ENCODE results near the gene KIF23. TPM values are rescaled to one million over a fixed set of nuclear protein-coding genes. Genes with fewer than 3 reads are reported as not detected.

The KIF23 gene
- total RNA-seq, 3 donors from 2014 or later (not counting 1 experiment from before 2014, with no cell fraction given): 1.2 to 2.1 (median 1.9) TPM

- no peak for TF ChIP-seq CTCF (IDR thresholded peaks at IDR 0.05)
- intact Hi-C loops (cut with micrococcal nuclease): no loop called here
- no peak overlapping the region for H3K4me3 ChIP-seq (ENCODE audit: low read length)
These were observed 5.3 kb upstream of the KIF23 start for GRCh38 chr15:69408841-69409240.

GRCh38 chr15:69410248-69410874 lies 3.8 kb upstream of the KIF23 start:
- intact Hi-C loops (cut with micrococcal nuclease): no loop called here
- DNase-seq: peak in 1 of 2 donors; percentile 30
- WGBS (ENCODE audit: insufficient coverage): 53% methylated on average over 9 of the region's 9 CpGs
- Mint-ChIP-seq H3K4me3 (no peak overlapping the region), H3K27ac (no peak overlapping the region), H3K36me3 (no peaks in the 10 kb centered on the region), H3K9me3 (no peaks in the 10 kb centered on the region), H3K4me1 (peaks cover 5 to 10% of the 10 kb centered on the region in 2 donors), H3K27me3 (ENCODE audit: low read depth in 2 of 2) (peaks cover 0 to 7% of the 10 kb centered on the region in 2 donors)
- no peaks in the 10 kb centered on the region for H3K36me3 ChIP-seq (ENCODE audit: control insufficient read depth, insufficient read depth, low read length)
- H3K4me3 ChIP-seq (ENCODE audit: low read length): no peak overlapping the region
- H3K9me3 ChIP-seq (ENCODE audit: control insufficient read depth, insufficient read depth, low read length): no peaks in the 10 kb centered on the region
- no peak overlapping the region for H3K27ac ChIP-seq (ENCODE audit: low read length)
- peaks cover 11% of the 10 kb centered on the region for H3K4me1 ChIP-seq (ENCODE audit: control insufficient read depth, insufficient read depth, low read length)
- no peak for TF ChIP-seq CTCF (IDR thresholded peaks at IDR 0.05)
- ATAC-seq: no peak
- H3K27me3 ChIP-seq (ENCODE audit: control insufficient read depth, insufficient read depth, low read length): peaks cover 2% of the 10 kb centered on the region

More at GRCh38 chr15:69408841-69409240, 5.3 kb upstream of the KIF23 start:
- H3K9me3 ChIP-seq (ENCODE audit: control insufficient read depth, insufficient read depth, low read length): no peaks in the 10 kb centered on the region
- Mint-ChIP-seq H3K36me3 (no peaks in the 10 kb centered on the region), H3K9me3 (no peaks in the 10 kb centered on the region), H3K4me1 (peaks cover 2% of the 10 kb centered on the region in 2 donors), H3K4me3 (no peak overlapping the region), H3K27me3 (ENCODE audit: low read depth in 2 of 2) (peaks cover 0 to 7% of the 10 kb centered on the region in 2 donors), H3K27ac (no peak overlapping the region)
- peaks cover 2% of the 10 kb centered on the region for H3K27me3 ChIP-seq (ENCODE audit: control insufficient read depth, insufficient read depth, low read length)
- DNase-seq (no peak), ATAC-seq (no peak)
- H3K36me3 ChIP-seq (ENCODE audit: control insufficient read depth, insufficient read depth, low read length): no peaks in the 10 kb centered on the region
- peaks cover 4% of the 10 kb centered on the region for H3K4me1 ChIP-seq (ENCODE audit: control insufficient read depth, insufficient read depth, low read length)
- no peak overlapping the region for H3K27ac ChIP-seq (ENCODE audit: low read length)
- 71% methylated on average over 3 of the region's 3 CpGs for WGBS (ENCODE audit: insufficient coverage)

- Histone ChIP-seq H3K27me3 (ENCODE audit: control insufficient read depth, insufficient read depth, low read length) (peaks cover 2% of the 10 kb centered on the region), H3K9me3 (ENCODE audit: control insufficient read depth, insufficient read depth, low read length) (no peaks in the 10 kb centered on the region), H3K4me3 (ENCODE audit: low read length) (no peak overlapping the region), H3K27ac (ENCODE audit: low read length) (no peak overlapping the region), H3K4me1 (ENCODE audit: control insufficient read depth, insufficient read depth, low read length) (peaks cover 11% of the 10 kb centered on the region), H3K36me3 (ENCODE audit: control insufficient read depth, insufficient read depth, low read length) (no peaks in the 10 kb centered on the region)
- ATAC-seq (no peak), DNase-seq (no peak)
- Mint-ChIP-seq H3K27ac (no peak overlapping the region), H3K4me1 (peaks cover 5 to 10% of the 10 kb centered on the region in 2 donors), H3K27me3 (ENCODE audit: low read depth in 2 of 2) (peaks cover 0 to 7% of the 10 kb centered on the region in 2 donors), H3K36me3 (no peaks in the 10 kb centered on the region), H3K4me3 (peak overlapping the region; percentile 2), H3K9me3 (no peaks in the 10 kb centered on the region)
- intact Hi-C loops (cut with micrococcal nuclease): no loop called here
- TF ChIP-seq CTCF (IDR thresholded peaks at IDR 0.05): no peak
These were observed 1.9 kb upstream of the KIF23 start for GRCh38 chr15:69412274-69412673.

GRCh38 chr15:69412701-69413100 lies 1.4 kb upstream of the KIF23 start:
- WGBS (ENCODE audit: insufficient coverage): 90% methylated on average over 1 of the region's 1 CpG
- peaks cover 0 to 6% of the 10 kb centered on the region in 2 donors for H3K27me3 Mint-ChIP-seq (ENCODE audit: low read depth in 2 of 2)
- no peak overlapping the region for H3K27ac Mint-ChIP-seq
- Histone ChIP-seq H3K27me3 (ENCODE audit: control insufficient read depth, insufficient read depth, low read length) (peaks cover 2% of the 10 kb centered on the region), H3K36me3 (ENCODE audit: control insufficient read depth, insufficient read depth, low read length) (no peaks in the 10 kb centered on the region), H3K4me3 (ENCODE audit: low read length) (no peak overlapping the region), H3K4me1 (ENCODE audit: control insufficient read depth, insufficient read depth, low read length) (peaks cover 11% of the 10 kb centered on the region), H3K27ac (ENCODE audit: low read length) (no peak overlapping the region), H3K9me3 (ENCODE audit: control insufficient read depth, insufficient read depth, low read length) (no peaks in the 10 kb centered on the region)
- H3K4me3 Mint-ChIP-seq: peak overlapping the region; percentile 2
- no peak for TF ChIP-seq CTCF (IDR thresholded peaks at IDR 0.05)
- H3K4me1 Mint-ChIP-seq: peaks cover 5 to 10% of the 10 kb centered on the region in 2 donors
- no peaks in the 10 kb centered on the region for H3K36me3 Mint-ChIP-seq
- intact Hi-C loops (cut with micrococcal nuclease): no loop called here
- H3K9me3 Mint-ChIP-seq: no peaks in the 10 kb centered on the region
- ATAC-seq (no peak), DNase-seq (no peak)

All from natural killer cell (primary cell).